HepG2 (cell line): ENCODE measurements around the gene KLHL33. TPM values are rescaled to one million over a fixed set of nuclear protein-coding genes. Genes with fewer than 3 reads are reported as not detected.

ENCODE experiments used
- ARID4A ChIP-seq: sonication (generic); formaldehyde crosslinking; IDR thresholded peaks from 2 replicates; pipeline ENCODE4 v1.5.0; 2020; ENCODE audit warnings: mild to moderate bottlenecking, missing genetic modification reagents, borderline replicate concordance
- ATF7-NPFF ChIP-seq: sonication (generic); formaldehyde crosslinking; IDR thresholded peaks from 2 replicates; pipeline ENCODE4 v1.8.1; 2023; ENCODE audit warnings: mild to moderate bottlenecking, low read depth, missing genetic modification reagents, moderate library complexity
- FOSL2 ChIP-seq: sonication (generic); formaldehyde crosslinking; IDR thresholded peaks from 2 replicates; pipeline ENCODE4 v1.4.0; 2020; ENCODE audit warnings: missing genetic modification reagents
- HMG20B ChIP-seq: conservative IDR thresholded peaks from 2 replicates; pipeline ENCODE4 v1.6.1; 2016; ENCODE audit warnings: missing genetic modification reagents, missing compliant biosample characterization
- JUNB ChIP-seq: sonication (generic); formaldehyde crosslinking; IDR thresholded peaks from 2 replicates; pipeline ENCODE4 v1.8.0; 2022; ENCODE audit warnings: missing genetic modification reagents, mild to moderate bottlenecking, borderline replicate concordance
- SATB2 ChIP-seq: sonication (generic); formaldehyde crosslinking; IDR thresholded peaks from 2 replicates; pipeline ENCODE4 v1.5.0; 2020; ENCODE audit warnings: missing genetic modification reagents
- SRSF4 ChIP-seq: fragments of 200-400 bp; formaldehyde crosslinking; IDR thresholded peaks from one replicate; pipeline ENCODE4 v1.6.1; 2018; ENCODE audit warnings: mild to moderate bottlenecking, low read depth, low read length, moderate library complexity; ENCODE audit not compliant: poor library complexity, severe bottlenecking
- TAF15 ChIP-seq: fragments of 200-400 bp; formaldehyde crosslinking; IDR thresholded peaks from one replicate; pipeline ENCODE4 v1.6.1; 2018; ENCODE audit warnings: mild to moderate bottlenecking, low read depth, low read length; ENCODE audit not compliant: poor library complexity, severe bottlenecking
- TMF1 ChIP-seq: sonication (generic); formaldehyde crosslinking; IDR thresholded peaks from 2 replicates; pipeline ENCODE4 v1.8.1; 2022; ENCODE audit warnings: low read depth, missing genetic modification reagents
- WIZ ChIP-seq: sonication (generic); formaldehyde crosslinking; IDR thresholded peaks from 2 replicates; pipeline ENCODE4 v1.5.1; 2020; ENCODE audit warnings: mild to moderate bottlenecking, missing genetic modification reagents
- ZBTB1 ChIP-seq: sonication (generic); formaldehyde crosslinking; IDR thresholded peaks from 2 replicates; pipeline ENCODE4 v1.4.0; 2020; ENCODE audit warnings: missing genetic modification reagents, borderline replicate concordance
- ZBTB3 ChIP-seq: sonication (generic); formaldehyde crosslinking; IDR thresholded peaks from 2 replicates; pipeline ENCODE4 v1.4.0; 2020; ENCODE audit warnings: low read depth, mild to moderate bottlenecking, moderate library complexity, missing genetic modification reagents, borderline replicate concordance
- ZBTB8A ChIP-seq: sonication (generic); formaldehyde crosslinking; IDR thresholded peaks from 2 replicates; pipeline ENCODE4 v1.4.0; 2020; ENCODE audit warnings: mild to moderate bottlenecking, low read depth, missing genetic modification reagents, borderline replicate concordance
- ZNF333 ChIP-seq: sonication (generic); formaldehyde crosslinking; IDR thresholded peaks from 2 replicates; pipeline ENCODE4 v1.4.0; 2020; ENCODE audit warnings: mild to moderate bottlenecking, missing genetic modification reagents, borderline replicate concordance
- ZNF572 ChIP-seq: sonication (generic); formaldehyde crosslinking; IDR thresholded peaks from 2 replicates; pipeline ENCODE4 v1.5.1; 2020; ENCODE audit warnings: mild to moderate bottlenecking, missing genetic modification reagents
- ZSCAN5A ChIP-seq: sonication (generic); formaldehyde crosslinking; IDR thresholded peaks from 2 replicates; pipeline ENCODE4 v1.8.0; 2022; ENCODE audit warnings: mild to moderate bottlenecking, missing genetic modification reagents, borderline replicate concordance
- polyA plus RNA-seq, 8 experiments: library from polyadenylated mRNA; depleted of rRNA in 3 of 8; stranded (reverse) in 7 of 8; unstranded in 1 of 8; fragments of >200 nt; fragmentation: Illumina TruSeq in 4 of 8; extraction: Trizol in 4 of 8; gene quantifications; 2 replicates each; pipeline versions ENCODE4 v1.2.1 to v1.2.3, GENCODE V29; 2011 to 2016; ENCODE audit warnings: low read depth in 4 of 8, missing spikeins in 1 of 8, mixed read lengths in 1 of 8; ENCODE audit not compliant: insufficient read depth in 1 of 8
- total RNA-seq, 5 experiments: library from RNA; depleted of rRNA; stranded (reverse); fragments of >200 nt; fragmentation: Illumina TruSeq; extraction: Trizol; gene quantifications; 2 replicates each; pipeline ENCODE4 v1.2.3, GENCODE V29; 2016; ENCODE audit warnings: low read depth in 1 of 5
- TF ChIP-seq, protein P1 (sequence below): sonication (generic); formaldehyde crosslinking; IDR thresholded peaks from 2 replicates; pipeline ENCODE4 v1.4.0; 2020; ENCODE audit warnings: missing genetic modification reagents, borderline replicate concordance

The KLHL33 gene
- total and polyA plus RNA-seq, 2 of the 13 experiments (the other 11 are each of a cell fraction or from before 2014, with no cell fraction given): not detected

DNA sequence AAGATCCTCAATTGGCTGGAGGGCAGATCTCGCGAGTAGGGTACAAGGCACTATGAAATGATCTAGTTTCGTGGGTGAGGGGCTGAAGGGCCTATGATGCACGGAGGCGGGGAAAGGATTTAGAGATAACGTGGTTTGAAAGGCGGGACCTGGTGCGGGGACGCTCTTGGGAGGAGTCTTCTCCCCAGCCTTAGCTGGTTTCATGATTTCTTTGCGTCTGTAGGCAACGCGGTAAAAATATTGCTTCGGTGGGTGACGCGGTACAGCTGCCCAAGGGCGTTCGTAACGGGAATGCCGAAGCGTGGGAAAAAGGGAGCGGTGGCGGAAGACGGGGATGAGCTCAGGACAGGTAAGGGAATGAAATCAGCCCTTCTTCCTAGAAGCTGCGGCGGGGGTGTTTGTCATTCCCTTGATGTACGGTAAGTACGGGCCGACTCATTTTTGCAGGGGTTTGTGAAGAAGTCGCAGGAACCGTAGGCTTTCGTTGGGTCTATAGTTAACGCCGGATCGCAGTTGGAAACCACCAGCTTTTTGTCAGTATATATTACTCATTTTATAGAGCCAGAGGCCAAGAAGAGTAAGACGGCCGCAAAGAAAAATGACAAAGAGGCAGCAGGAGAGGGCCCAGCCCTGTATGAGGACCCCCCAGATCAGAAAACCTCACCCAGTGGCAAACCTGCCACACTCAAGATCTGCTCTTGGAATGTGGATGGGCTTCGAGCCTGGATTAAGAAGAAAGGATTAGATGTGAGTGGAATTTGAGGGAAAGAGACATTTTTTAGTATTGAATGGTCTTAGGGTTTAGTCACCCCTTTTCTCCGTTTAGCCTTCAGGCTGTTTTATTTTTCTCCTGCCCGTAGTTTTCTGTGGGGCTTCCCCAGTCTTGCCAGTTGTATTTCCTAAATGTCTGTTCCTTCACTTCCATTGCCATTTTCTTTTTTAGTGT is 19.7 kb upstream of the KLHL33 start (continued):
- no peak for TF ChIP-seq WIZ (CRISPR knock-in tag)
- TF ChIP-seq ZBTB3 (CRISPR knock-in tag): no peak
- TF ChIP-seq SATB2: peak; percentile 68; the same call in 1 of the 2 replicates
- TF ChIP-seq ZBTB8A: peak; percentile 21; the same call in 1 of the 2 replicates
- TF ChIP-seq ZNF572: no peak
- no peak for TF ChIP-seq ZSCAN5A (CRISPR knock-in tag)
- TF ChIP-seq FOSL2 (CRISPR knock-in tag): no peak
- no peak for TF ChIP-seq SRSF4
- TF ChIP-seq TAF15: no peak
- no peak for TF ChIP-seq ZBTB1 (CRISPR knock-in tag)
- TF ChIP-seq, protein P1, sequence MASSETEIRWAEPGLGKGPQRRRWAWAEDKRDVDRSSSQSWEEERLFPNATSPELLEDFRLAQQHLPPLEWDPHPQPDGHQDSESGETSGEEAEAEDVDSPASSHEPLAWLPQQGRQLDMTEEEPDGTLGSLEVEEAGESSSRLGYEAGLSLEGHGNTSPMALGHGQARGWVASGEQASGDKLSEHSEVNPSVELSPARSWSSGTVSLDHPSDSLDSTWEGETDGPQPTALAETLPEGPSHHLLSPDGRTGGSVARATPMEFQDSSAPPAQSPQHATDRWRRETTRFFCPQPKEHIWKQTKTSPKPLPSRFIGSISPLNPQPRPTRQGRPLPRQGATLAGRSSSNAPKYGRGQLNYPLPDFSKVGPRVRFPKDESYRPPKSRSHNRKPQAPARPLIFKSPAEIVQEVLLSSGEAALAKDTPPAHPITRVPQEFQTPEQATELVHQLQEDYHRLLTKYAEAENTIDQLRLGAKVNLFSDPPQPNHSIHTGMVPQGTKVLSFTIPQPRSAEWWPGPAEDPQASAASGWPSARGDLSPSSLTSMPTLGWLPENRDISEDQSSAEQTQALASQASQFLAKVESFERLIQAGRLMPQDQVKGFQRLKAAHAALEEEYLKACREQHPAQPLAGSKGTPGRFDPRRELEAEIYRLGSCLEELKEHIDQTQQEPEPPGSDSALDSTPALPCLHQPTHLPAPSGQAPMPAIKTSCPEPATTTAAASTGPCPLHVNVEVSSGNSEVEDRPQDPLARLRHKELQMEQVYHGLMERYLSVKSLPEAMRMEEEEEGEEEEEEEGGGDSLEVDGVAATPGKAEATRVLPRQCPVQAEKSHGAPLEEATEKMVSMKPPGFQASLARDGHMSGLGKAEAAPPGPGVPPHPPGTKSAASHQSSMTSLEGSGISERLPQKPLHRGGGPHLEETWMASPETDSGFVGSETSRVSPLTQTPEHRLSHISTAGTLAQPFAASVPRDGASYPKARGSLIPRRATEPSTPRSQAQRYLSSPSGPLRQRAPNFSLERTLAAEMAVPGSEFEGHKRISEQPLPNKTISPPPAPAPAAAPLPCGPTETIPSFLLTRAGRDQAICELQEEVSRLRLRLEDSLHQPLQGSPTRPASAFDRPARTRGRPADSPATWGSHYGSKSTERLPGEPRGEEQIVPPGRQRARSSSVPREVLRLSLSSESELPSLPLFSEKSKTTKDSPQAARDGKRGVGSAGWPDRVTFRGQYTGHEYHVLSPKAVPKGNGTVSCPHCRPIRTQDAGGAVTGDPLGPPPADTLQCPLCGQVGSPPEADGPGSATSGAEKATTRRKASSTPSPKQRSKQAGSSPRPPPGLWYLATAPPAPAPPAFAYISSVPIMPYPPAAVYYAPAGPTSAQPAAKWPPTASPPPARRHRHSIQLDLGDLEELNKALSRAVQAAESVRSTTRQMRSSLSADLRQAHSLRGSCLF (CRISPR knock-in tag): no peak
- 0 out of 2 replicates have a peak, but pooled peaks have one; percentile 25 for TF ChIP-seq JUNB (CRISPR knock-in tag)
- no peak for TF ChIP-seq HMG20B (CRISPR knock-in tag)
- TF ChIP-seq ATF7-NPFF (CRISPR knock-in tag): peak; percentile 21; the same call in 1 of the 2 replicates
- TF ChIP-seq ZNF333 (CRISPR knock-in tag): no peak
- TF ChIP-seq ARID4A (CRISPR knock-in tag): no peak; the same call in 1 of the 2 replicates
- TF ChIP-seq TMF1: 0 out of 2 replicates have a peak, but pooled peaks have one; percentile 3
